Thoracic aorta (tissue), 2 donors: Measurements from ENCODE around the gene CHMP1B. TPM values are rescaled to one million over a fixed set of nuclear protein-coding genes. Genes with fewer than 3 reads are reported as not detected.
A peak's percentile ranks its signal among the peaks of the same experiment; 100 is the strongest.

Experiments used
- ATAC-seq: fragments of 150-250 bp; one replicate; pipeline ENCODE4 v1.8.0; 2017; ENCODE audit warnings: low read depth; ENCODE audit not compliant: insufficient number of reproducible peaks, low FRiP score
- DNase-seq: peaks from one replicate; pipeline ENCODE4 v3.0.0-alpha.2; 2020; ENCODE audit warnings: low spot score
- H3K27ac ChIP-seq, 2 donors: fragments of 200-600 bp; sonication (generic); 1 replicate in 1 of 2; 2 replicates in 1 of 2; pipeline ENCODE4 v1.5.1; 2016; ENCODE audit warnings: mild to moderate bottlenecking in 2 of 2, moderate library complexity in 2 of 2
- H3K27me3 ChIP-seq: fragments of 200-600 bp; sonication (generic); replicated peaks from 2 replicates; pipeline ENCODE4 v1.6.0; 2016; ENCODE audit warnings: mild to moderate bottlenecking; ENCODE audit not compliant: insufficient read depth
- H3K36me3 ChIP-seq: fragments of 200-600 bp; sonication (generic); one replicate; pipeline ENCODE4 v1.5.1; 2016
- H3K4me1 ChIP-seq, 2 donors: fragments of 200-600 bp; sonication (generic); 1 replicate in 1 of 2; 2 replicates in 1 of 2; pipeline versions ENCODE4 v1.5.1 to v1.6.0; 2016; ENCODE audit warnings: low read depth in 2 of 2, mild to moderate bottlenecking in 1 of 2; ENCODE audit not compliant: control insufficient read depth in 1 of 2
- H3K4me3 ChIP-seq: fragments of 200-600 bp; sonication (generic); 2 replicates; pipeline ENCODE4 v1.5.1; 2016; ENCODE audit warnings: mild to moderate bottlenecking
- H3K9me3 ChIP-seq: fragments of 200-600 bp; sonication (generic); 2 replicates; pipeline ENCODE4 v1.5.1; 2016
- CTCF ChIP-seq: fragments of 200-600 bp; sonication (generic); IDR thresholded peaks from one replicate; pipeline ENCODE4 v1.5.1; 2019; ENCODE audit warnings: antibody characterized with exemption
- total RNA-seq, 2 donors: library from RNA; depleted of rRNA; stranded (reverse); fragments of >200 nt; gene quantifications; one replicate each; pipeline versions ENCODE4 v1.1.0 to v1.2.3, GENCODE V29; 2016

The CHMP1B gene
- total RNA-seq, 2 donors from 2014 or later, result 41.8 to 59.8 TPM

- H3K4me3 ChIP-seq, result no peak overlapping the region
- no peaks in the 10 kb centered on the region for H3K36me3 ChIP-seq
- H3K4me1 ChIP-seq, result peaks cover 0 to 7% of the 10 kb centered on the region in 2 donors
- ATAC-seq (no peak), DNase-seq (no peak)
- TF ChIP-seq CTCF, result no peak
- no peaks in the 10 kb centered on the region for H3K27me3 ChIP-seq
- no peak overlapping the region for H3K27ac ChIP-seq
- H3K9me3 ChIP-seq, result no peaks in the 10 kb centered on the region
Observed at GRCh38 chr18:11845654-11846053, 5.6 kb upstream of the CHMP1B start.

- H3K27ac ChIP-seq, result no peak overlapping the region
- no peaks in the 10 kb centered on the region for H3K36me3 ChIP-seq
- H3K4me3 ChIP-seq, result no peak overlapping the region
- peaks cover 6 to 14% of the 10 kb centered on the region in 2 donors for H3K4me1 ChIP-seq
- no peak for ATAC-seq
- no peak for TF ChIP-seq CTCF
- no peaks in the 10 kb centered on the region for H3K9me3 ChIP-seq
- DNase-seq, result no peak
- H3K27me3 ChIP-seq, result no peaks in the 10 kb centered on the region
Observed at GRCh38 chr18:11847811-11848210, 3.4 kb upstream of the CHMP1B start.

- Histone ChIP-seq H3K27ac (peak overlapping the region; percentile 96 to 99), H3K27me3 (no peaks in the 10 kb centered on the region), H3K9me3 (no peaks in the 10 kb centered on the region), H3K36me3 (no peaks in the 10 kb centered on the region), H3K4me3 (peak overlapping the region; percentile 84), H3K4me1 (peaks cover 16 to 29% of the 10 kb centered on the region in 2 donors)
- no peak for ATAC-seq
- no peak for TF ChIP-seq CTCF
- DNase-seq, result no peak
Observed at GRCh38 chr18:11849279-11849678, 1.9 kb upstream of the CHMP1B start.

GRCh38 chr18:11849841-11850634 lies 1.2 kb upstream of the CHMP1B start:
- no peaks in the 10 kb centered on the region for H3K27me3 ChIP-seq
- no peak for TF ChIP-seq CTCF
- ATAC-seq, result peak; percentile 57
- no peaks in the 10 kb centered on the region for H3K36me3 ChIP-seq
- H3K9me3 ChIP-seq, result no peaks in the 10 kb centered on the region
- H3K4me1 ChIP-seq, result peaks cover 16 to 34% of the 10 kb centered on the region in 2 donors
- DNase-seq, result no peak
- H3K4me3 ChIP-seq, result peak overlapping the region; percentile 84
- H3K27ac ChIP-seq, result peak overlapping the region; percentile 96 to 99

- DNase-seq (no peak), ATAC-seq (peak; percentile 74)
- TF ChIP-seq CTCF, result no peak
- peak overlapping the region; percentile 96 to 99 for H3K27ac ChIP-seq
- no peaks in the 10 kb centered on the region for H3K9me3 ChIP-seq
- peak overlapping the region; percentile 84 for H3K4me3 ChIP-seq
- H3K4me1 ChIP-seq, result peaks cover 16 to 34% of the 10 kb centered on the region in 2 donors
- no peaks in the 10 kb centered on the region for H3K36me3 ChIP-seq
- no peaks in the 10 kb centered on the region for H3K27me3 ChIP-seq
Observed at GRCh38 chr18:11850821-11851145, 430 bp upstream of the CHMP1B start.
